NCI-H1048 (cell line): Measurements from ENCODE around the gene PRKAG1.

Source experiments
- DNase-seq: peaks from one replicate; lab custom pipeline; 2025; lab: John Stamatoyannopoulos, UW

Gene PRKAG1

DNA sequence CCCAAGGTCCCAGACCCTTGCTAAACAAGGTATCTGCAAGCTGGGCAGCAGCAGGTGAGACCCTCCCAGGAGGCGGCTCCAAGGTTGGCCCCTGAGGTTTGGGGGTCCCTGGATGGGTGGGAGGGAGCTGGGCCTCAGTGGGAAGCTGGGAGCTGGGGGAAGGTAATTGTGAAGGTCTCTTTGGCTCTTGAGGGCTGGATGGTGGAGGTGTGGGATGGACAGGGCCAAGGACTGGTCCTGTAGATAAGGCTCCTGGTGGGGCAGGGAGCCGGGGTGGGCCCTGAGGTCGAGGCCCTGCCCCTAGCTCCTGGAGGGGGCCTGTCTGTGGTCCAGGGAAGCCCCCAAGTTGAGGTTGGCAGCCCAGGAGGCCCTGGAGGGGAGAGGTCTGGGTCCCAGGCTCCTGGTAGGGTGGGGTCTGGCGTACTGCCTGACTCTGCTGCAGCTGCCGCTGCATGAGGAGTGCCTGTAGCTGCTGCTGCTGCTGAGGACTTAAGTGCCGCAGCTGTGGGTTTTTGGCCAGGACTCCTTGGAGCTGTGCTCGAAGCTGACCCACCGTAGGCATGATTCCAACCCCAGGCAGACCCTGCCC is 13.1 kb upstream of the PRKAG1 start:
- no peak for DNase-seq

DNA sequence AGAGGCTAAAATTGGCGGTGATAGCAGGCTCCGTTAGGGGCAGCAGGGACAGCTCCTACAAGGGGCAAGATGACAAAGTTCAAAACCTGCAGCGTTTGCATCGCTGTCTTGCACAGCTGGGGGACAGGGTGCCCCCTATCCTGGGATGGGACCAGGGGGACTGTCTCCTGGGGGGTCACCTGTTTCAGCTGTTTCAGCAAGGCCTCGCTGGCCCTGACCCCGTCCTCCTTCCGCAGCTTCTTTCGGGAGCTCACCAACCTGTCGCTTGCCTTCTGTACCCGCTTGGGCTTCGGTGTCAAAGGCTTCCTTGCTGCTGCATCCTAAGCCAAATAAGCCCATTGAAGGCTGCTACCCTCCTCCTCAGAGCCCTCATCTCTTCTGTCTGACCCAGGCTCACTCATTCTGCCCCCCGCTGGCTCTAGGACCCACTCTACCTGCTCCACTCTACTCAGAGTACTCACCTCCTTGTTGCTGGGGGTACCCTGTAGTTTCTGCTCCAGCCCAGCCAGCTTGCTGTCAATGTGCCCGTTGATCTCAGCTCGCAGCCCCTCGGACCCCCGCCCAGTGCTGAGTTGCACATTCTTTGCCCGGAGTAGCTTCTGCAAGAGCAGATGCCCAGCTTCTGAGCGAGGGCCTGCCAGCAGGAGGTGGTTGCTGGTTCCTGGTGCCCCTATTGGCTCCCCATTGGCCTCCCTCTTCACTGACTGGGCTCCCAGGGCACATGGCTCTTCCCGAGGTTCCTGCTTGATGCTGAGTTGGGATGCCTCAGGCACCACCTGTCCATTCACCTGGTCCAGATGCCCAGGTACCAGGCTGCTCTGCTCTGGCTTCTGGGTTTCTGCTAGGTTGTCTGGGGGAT is 12.4 kb upstream of the PRKAG1 start:
- no peak for DNase-seq

DNA sequence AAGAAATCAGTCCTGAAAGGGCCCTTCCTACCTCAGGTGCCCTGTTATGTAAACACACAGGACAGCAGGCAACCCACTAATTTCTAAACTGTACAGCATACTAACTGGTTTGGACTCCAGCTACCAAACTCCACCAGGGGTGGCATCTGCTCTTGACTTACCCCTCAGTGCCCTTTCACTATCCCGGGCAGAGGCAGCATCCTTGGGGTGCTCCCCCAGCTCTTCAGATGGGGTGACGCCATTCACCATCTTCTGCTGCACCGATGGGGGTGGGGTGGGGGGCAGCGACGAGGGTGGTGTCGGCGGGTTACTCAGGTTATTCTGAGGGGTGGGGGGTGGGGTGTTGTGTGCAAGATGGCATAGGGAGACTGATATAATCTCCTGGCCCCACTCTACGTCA is 11.5 kb upstream of the PRKAG1 start:
- DNase-seq: no peak

DNA sequence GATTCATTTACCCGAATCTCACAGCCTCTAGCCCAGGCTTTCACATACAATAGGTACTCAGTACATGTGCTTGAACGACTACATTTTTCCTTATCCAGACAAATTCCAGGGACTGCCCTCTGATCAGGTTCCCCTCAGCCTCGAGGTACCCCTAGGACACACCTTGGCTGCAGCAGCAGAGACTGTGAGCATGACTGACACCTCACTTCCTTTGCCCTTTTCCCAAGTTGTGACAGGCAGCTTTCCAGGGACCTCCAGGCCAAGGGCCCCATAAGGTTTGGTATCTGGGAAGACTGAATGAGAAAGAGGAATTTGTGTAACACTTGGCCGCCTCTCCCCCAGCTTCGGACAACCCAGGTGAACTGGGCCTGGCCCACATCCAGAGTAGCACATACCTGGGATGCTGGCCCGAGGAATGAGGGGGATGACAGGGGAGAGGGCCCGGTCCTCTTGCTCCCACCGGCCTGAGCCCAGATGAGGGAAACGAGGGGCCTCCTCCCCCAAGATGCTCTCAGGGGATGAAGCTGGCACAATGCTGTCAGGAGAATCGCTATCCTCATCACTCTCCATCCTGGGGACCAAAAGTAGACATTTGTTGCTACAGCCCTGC is 10.2 kb upstream of the PRKAG1 start:
- DNase-seq: no peak

DNA sequence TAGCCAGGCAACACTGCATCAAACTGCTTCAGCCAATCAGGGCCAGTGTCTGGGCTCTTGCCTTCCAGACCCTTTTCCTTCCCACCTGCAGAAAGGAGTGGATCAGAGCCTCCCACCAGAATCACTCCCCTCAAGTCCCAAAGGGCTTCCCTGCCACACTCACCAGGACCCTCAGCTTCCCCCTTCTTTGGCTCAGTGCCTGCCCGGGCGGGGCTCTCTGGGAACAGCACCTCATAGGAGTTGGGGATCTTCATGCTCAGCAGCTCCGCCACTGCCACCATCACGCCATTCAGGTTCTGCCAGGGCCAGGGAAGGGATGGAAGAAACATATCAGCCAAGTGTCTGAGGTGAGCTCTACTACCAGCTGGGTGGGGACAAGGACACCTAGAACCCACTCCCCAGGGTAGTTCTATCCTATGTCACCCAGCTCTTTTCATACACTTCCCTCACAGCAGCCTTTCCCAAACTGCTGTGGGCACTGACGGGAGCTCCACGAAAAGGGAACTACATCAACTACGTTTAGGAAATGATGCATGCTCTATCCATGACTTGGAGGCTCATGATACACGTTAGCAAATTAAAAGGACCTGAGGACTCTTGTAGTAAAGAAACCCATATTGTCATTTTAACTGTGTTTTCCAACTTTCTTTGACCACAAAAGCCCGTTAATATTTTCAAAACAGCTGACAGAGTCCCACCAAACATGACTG is 9.4 kb upstream of the PRKAG1 start:
- DNase-seq: no peak

DNA sequence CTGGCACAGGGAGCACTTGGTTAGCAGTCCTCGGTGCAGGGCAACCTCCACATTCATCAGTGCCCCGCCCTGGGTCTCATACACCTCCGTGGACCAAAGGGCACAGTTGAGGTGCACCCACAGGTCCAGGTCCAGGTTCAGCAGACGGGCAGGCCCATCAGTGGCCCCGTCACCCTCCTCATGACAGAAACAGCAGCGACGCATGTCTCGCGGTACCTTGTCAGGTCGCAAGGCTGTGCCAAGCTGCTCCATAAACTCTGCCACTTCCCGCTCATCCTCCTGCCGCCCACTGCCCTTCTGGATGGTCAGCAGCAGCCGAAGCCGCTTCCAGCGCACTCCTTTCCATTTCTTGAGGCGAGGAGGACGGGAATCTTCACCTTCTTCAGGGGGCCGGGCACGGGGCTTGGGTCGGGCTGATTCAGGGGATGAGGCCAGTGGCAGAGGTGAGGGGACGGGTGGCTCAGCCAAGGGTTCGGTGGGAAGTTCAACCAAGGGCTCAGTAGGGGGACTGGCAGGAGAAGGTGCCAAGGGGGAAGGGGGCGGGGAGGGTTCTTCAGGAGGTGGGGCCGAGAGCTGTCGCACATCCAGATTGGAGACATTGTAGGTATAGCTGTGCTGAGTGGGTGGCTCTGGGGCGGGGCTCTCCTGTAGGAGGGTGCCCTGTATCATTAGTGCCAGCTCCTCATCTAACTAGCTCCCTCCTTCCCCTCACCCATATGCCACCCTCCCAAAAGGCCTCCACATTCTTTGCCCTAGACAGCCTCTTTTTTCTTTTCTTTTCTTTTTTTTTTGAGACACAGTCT is 8.3 kb upstream of the PRKAG1 start:
- DNase-seq: no peak

DNA sequence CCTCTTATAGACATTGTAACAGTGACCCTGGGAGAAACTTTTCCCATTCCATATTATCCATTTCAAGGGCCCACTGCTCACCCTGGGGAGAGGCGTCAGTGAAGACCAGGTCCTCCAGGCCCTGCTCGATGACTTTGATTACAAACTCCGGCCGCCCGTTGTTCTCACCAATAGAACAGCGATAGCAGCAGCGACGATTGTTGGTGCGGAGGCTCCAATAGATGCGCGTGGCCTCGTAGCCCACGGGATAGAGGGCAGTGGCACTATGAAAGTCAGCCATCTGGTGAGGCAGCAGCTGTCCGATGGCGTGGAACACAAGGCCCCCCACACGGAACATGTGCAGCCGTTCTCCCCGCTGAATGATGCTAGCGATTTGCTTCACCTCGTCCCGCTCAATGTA is 7.5 kb upstream of the PRKAG1 start:
- no peak for DNase-seq

DNA sequence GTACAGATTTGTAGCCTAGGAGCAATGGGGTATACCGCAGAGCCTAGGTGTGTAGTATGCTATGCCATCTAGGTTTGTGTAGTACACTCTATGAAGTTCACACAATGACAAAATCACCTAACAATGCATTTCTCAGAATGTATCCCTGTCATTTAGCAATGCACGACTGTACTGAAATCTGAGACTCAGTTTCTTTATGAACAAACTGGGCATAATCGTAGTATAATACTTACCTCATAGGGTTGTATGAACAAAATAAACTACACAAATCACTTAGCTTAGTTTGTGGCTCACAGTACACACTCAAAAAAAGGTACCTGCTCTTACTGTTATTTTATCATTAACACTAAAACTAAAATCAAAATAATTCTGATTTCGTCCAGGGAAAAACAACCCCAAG is 6.9 kb upstream of the PRKAG1 start:
- DNase-seq: no peak

DNA sequence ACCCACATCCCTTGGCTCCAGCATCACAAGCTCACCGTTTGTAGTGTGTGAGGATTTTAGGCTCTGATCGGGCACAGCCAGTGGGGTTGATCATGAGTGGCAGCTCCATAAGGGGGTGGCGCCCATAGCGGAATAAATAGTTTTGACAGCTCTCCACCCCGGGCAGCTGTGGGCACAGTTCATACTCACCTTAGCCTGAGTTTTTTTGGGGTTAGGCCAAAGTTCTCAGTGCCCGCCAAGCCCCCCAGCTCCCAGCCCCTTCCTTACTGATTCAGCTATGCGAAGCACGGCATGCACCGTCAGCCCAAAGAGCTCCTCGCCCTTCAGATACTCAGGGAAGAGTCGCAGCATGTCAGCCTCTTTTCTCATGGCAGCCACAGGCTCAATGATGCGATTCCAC is 6.0 kb upstream of the PRKAG1 start:
- DNase-seq: no peak

DNA sequence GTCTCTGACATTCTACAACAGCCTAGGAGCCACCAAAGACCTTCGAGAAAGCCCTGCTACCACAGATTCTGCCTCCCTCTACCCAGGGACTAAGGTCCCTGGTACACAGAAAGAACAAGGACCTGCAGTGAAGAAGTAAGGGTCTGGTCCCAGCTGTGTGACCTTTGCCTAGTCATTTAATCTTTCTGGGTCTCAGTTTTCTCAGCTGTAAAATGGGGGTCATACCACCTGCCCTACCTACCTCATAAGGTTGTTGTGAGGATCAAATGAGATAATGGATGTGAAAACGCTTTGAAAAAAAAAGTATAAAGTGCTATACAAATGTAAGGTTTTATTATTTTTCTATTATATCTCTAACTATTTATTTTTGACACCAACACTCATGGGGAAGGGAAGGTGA is 5.2 kb upstream of the PRKAG1 start:
- DNase-seq: no peak

DNA sequence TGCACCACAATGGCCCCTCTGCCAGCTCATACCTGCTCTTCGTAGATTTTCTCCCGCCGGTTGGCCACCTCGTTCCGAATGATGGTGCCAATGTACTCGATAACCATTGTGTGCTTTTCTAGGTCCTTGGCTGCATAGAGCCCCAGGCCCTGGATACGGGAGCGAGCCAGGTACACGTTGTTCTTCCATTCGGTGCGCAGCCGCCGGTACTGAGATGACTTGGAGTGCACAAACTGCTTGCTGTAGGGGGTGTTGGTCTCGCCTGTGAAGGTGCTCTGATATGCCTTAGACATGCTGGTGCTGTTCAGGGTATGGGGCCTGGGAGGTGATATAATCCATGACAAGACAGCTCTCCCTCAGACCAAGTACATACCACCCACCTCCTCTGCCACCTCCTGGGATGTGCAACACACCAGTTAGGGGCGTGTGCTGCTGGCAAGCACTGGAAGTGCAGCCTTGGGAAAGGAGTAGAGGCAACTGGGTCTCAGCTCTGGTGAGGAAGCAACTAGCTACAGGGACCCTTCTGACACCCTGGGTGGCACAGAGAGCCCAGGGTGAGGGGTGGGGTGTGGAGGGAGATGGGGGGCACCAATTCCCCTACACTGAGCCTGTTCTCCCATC is 4.1 kb upstream of the PRKAG1 start:
- DNase-seq: no peak

DNA sequence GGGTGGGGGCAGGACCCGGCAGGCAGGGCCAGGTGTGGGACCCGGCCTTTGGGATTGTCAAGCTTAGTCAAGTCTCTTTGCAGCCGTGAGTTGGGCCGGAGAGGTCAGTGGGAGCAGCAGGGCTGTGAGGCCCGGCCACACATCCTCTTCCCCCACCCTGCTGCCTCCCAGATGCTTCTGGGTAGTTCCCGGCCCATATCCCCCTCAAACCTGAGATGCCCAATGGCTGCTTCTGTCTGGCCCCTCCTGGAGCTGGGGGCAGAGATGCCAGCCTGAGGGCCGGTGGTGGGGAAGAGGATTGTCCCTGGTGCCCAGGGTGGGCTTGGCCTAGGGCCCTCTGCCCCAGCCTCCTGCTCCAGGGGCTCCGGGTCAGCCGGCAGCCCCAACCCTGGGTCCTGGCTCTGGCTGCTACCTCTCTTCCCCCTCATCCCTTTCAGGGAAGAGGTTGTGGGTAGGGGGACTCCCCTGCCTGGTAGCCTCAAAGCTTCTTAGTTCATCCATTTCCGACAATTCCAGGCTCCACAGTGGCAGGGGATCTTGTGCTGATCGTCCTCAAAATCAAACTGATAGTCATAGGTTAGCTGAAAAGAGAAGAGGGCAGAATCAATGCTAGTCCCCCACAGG is 2.8 kb upstream of the PRKAG1 start:
- no peak for DNase-seq

DNA sequence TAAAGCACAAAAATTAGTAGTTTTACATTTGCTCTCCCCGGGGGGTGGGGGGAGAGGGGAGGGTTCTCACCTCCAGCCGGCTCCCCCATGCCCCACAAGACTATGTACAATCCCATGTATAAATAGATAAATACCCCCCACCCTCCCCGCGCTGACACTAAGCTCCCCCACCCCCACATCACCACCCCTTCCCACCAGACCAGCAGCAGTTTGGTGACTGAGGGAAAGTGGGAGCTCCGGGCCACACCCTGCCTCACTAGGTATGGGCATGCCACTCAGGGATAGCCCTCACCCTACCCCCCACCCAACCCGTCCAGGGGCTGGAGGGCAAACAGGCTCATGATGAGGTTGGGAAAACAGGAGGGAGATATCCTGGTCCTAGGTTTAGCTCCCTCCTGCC is 1.9 kb upstream of the PRKAG1 start:
- no peak for DNase-seq

DNA sequence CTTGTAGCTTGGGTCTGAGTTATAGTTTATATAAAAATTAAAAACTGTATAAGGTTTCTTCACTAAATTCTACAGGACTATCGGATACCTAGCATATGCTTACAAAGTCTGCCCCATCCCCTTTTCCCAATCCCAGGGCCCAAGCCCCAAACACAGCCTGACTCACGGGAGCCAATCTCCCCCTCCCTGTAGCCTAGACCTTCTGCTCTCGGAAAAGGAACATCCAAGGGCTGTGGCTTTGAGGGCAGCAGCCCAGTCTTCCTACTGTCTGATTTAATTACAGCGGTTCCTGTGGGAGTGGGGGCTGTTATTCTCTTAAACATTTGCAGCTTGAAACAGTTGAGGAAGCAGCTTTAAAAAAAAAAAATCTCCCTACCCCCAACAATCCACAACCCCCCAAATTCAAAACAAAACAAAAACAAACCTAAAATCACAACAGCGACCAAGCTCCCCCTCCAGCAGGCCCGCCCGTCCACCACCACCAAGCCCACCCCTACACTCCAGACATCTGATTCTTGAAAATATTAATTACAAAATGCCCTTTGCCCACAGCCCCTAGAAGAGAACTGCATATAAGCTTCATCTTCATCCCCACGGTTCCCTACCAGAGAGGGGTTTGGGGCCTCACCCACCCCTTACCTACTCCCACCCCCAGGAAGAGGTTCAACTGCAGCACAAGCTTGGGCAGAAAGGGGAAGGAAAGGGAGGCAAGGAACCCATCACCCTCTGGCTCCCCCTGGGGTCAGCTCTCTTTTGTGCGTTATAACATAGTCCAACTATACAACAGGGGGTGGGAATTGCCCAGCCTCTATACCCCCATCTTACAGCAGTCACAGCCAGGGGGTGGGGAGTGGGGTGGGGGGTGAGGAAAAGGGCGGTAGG is 1.1 kb upstream of the PRKAG1 start:
- no peak for DNase-seq

DNA sequence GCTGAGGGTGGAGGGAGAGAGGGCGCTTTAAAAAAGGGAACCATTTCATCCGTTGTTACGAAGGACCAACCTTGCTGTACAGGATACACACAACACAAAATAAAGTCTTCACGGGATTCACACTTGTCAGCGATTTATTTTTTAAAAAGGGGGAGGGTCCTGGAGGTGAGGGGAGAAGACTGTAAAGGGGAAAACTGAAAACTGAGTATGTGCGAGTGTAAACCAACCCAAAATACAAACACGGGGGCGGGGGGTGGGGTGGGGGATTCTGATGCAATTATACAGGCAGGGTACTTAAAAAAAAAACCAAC is 499 bp upstream of the PRKAG1 start:
- DNase-seq: no peak

DNA sequence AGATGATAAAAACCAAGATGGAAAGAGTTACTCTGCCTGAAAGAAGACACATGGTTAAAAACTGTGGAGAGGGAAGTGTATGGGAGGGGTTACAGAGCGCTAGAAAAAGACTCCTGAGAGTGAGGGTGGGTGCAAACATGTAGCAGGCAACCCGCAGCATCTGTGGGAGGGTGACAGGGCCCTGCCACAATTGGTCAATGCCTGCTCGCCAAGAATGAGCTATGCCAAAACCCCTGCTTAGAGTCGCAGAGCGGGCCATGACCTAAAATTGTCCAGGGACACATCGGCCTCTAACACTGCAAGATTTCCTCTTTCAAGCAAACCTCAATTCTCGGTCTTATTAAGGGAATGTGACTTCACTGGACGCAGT is 700 bp downstream of the PRKAG1 start:
- no peak for DNase-seq

DNA sequence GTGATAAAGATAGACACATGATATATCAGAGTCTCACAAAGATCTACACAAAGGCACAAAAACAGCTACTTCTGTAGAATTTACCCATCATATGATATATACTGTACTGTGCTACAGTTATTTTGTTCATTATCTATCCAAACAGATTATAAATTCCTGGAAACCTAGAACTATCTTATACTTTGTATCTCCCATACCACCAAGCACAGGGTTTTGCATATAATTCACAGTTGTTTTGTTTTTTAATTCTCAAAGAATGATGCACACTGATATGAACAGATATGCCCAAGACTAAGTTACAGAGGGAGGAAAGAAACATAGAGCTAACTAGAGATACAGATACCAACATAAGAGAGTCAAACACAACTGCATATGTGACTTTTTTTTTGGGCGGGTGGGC is 3.4 kb downstream of the PRKAG1 start:
- DNase-seq: no peak

DNA sequence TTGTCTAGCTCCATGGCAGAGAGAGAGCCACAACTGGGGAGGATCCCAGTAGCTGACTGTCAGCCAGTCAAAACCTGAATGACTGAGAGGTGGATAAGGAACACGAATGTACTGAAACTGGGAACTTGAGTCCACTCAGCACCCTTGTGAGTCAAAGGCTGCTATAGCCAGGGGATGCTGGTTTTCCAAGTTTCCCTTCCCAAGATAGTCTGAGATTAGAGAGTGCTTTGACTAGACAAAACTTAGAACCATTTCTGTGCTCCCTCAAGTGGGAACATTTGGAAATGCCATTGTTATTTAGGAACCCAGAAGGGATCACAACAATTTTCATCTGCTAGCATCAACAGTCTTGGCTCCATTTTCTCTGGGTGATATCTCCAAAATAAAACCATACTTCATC is 4.0 kb downstream of the PRKAG1 start:
- DNase-seq: no peak

DNA sequence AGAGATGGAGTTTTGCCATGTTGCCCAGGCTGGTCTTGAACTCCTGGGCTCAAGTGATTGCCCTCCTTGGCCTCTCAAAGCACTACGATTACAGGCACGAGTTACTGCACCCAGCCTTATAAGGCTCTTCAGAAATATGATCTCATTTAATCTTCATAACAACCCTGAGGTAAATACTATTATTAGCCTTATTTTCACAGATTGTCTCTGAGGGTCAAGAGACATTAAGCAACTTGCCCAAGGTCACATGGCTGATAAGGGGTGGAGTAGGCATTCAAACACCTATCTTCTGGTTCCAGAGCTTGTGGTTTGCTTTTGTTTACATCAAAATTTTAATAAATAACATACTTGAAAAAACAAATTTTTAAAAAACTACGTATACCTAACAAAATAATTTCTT is 5.1 kb downstream of the PRKAG1 start:
- no peak for DNase-seq

DNA sequence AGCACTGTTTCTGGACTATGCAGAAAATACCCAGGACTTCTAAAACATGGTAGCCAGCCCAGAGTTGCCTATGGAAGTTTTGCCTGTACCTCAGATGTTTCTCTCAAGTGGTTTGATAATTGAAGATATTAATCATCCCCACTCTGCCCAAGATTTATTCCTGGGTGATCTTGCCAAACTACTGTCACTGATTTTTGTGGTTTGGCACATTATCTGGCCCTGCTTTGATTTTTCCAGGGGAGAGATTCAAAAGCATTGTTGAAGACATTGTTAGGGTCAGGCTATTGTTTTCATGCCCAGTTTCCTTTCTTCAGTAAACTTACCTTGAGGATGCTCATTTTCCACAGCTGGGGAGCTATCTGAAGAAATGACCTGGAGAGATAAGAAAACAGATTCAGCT is 5.8 kb downstream of the PRKAG1 start:
- no peak for DNase-seq
